Gastroesophageal sphincter (tissue), 3 donors: Measurements from ENCODE around the gene LRRC37A.
"Not testable (repeated sequence)": the region's sequence is repeated elsewhere in the genome, so short reads cannot be mapped to it uniquely, and the experiment has no call there.

Source experiments
- POLR2A ChIP-seq, 2 donors: fragments of 450-650 bp; IDR thresholded peaks; one replicate each; pipeline ENCODE4 v1.6.1; 2017; ENCODE audit warnings: antibody characterized with exemption in 2 of 2, mild to moderate bottlenecking in 2 of 2, moderate library complexity in 1 of 2
- TF ChIP-seq, protein P1 (sequence below), 4 experiments: fragments of 200-600 bp in 2 of 4; fragments of 450-650 bp in 2 of 4; sonication (generic) in 1 of 4; IDR thresholded peaks; one replicate each; pipeline ENCODE4 v1.5.1; 2017 to 2019; ENCODE audit warnings: antibody characterized with exemption in 4 of 4, mild to moderate bottlenecking in 2 of 4, moderate library complexity in 2 of 4

DNA sequence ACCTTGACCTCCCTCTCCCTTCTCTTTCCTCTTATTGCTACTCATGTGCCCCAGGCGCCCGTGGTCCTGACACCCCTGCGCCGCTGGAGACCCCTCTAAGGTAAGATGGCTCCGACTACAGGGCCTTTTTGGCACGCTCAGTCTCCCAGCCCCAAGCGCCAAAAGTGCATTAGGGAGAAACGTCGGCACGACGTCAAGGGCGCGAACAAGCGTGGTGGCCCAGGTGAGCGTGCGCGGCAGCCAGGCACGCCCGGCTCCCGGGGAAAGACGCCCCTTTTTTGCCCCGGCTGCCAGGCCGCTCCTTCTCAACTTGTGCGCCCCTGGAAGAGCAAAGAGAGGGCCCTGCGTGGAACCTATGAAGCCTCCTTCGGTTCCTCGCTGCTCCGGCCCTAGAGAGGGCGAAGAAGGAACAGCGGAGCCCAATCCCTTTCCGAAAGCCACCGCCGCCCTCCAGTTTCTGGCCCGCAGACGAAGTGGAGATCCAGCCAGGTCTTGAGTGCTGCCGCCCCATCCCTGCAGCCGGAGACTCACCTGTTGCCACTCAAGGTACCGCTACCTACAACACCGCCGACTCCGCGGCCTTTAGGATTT, 66.3 kb downstream of the LRRC37A start:
- TF ChIP-seq POLR2A (IDR thresholded peaks at IDR 0.05), result not testable (repeated sequence)
- TF ChIP-seq, protein P1, sequence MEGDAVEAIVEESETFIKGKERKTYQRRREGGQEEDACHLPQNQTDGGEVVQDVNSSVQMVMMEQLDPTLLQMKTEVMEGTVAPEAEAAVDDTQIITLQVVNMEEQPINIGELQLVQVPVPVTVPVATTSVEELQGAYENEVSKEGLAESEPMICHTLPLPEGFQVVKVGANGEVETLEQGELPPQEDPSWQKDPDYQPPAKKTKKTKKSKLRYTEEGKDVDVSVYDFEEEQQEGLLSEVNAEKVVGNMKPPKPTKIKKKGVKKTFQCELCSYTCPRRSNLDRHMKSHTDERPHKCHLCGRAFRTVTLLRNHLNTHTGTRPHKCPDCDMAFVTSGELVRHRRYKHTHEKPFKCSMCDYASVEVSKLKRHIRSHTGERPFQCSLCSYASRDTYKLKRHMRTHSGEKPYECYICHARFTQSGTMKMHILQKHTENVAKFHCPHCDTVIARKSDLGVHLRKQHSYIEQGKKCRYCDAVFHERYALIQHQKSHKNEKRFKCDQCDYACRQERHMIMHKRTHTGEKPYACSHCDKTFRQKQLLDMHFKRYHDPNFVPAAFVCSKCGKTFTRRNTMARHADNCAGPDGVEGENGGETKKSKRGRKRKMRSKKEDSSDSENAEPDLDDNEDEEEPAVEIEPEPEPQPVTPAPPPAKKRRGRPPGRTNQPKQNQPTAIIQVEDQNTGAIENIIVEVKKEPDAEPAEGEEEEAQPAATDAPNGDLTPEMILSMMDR (IDR thresholded peaks at IDR 0.05), result not testable (repeated sequence)
